Forelimb muscle (tissue), 1 donor: ENCODE data around the gene P4HA2. TPM values are rescaled to one million over a fixed set of nuclear protein-coding genes. Genes with fewer than 3 reads are reported as not detected.
"Not testable (repeated sequence)": the region's sequence is repeated elsewhere in the genome, so short reads cannot be mapped to it uniquely, and the experiment has no call there.

Experiments used
- DNase-seq: peaks from one replicate; pipeline ENCODE4 v3.0.0-alpha.2; 2013; ENCODE audit warnings: low read depth
- polyA plus RNA-seq: library from polyadenylated mRNA; unstranded; fragments of 120-200 nt; gene quantifications from one replicate; pipeline ENCODE4 v1.2.1, GENCODE V29; 2013; ENCODE audit not compliant: insufficient read length

The P4HA2 gene
- polyA plus RNA-seq, 1 donor, result 57.8 TPM

DNA sequence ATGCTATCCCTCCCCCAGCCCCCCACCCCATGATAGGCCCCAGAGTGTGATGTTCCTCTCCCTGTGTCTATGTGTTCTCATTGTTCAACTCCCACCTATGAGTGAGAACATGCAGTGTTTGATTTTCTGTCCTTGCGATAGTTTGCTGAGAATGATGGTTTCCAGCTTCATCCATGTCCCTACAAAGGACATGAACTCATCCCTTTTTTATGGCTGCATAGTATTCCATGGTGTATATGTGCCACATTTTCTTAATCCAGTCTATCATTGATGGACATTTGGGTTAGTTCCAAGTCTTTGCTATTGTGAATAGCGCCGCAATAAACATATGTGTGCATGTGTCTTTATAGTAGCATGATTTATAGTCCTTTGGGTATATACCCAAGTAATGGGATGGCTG is 82.3 kb downstream of the P4HA2 start:
- DNase-seq, result not testable (repeated sequence)

- no peak for DNase-seq
These were observed 84.5 kb downstream of the P4HA2 start for GRCh38 chr5:132143148-132143547.

DNA sequence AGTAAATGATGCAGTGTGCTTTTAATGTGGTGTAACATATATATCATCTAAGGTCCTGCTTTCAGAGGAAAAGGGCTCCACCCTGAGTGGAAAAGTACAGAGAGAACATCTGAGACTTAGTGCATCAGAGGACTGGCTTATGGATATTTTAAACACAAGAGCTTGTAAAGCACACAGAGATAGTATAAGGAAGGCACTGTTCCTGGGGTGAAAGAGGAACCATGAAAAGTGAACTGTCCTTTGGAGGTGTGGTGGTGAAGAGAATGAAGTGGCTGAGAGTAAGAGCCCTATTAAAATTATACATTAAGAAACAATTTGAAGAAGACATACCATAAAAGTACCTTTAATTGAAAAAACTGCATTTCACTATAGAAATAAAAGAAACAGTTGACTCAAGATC is 85.2 kb downstream of the P4HA2 start:
- DNase-seq, result no peak

Other genes starting within 250 kb of the P4HA2 start
- 0.78 TPM for gene ACSL6, start 216.2 kb downstream of the P4HA2 start, polyA plus RNA-seq
- gene IL3, start 167.2 kb downstream of the P4HA2 start, polyA plus RNA-seq, result not detected
- not detected for gene CSF2, start 154.1 kb downstream of the P4HA2 start, polyA plus RNA-seq
- gene PDLIM4, start 29.8 kb upstream of the P4HA2 start, polyA plus RNA-seq, result 66.2 TPM
- gene SLC22A4, start 66.5 kb upstream of the P4HA2 start, polyA plus RNA-seq, result 4.0 TPM
- gene SLC22A5, start 141.9 kb upstream of the P4HA2 start, polyA plus RNA-seq, result 14.9 TPM